Astrocyte (in vitro differentiated cells and primary cell): ENCODE results near the gene TBC1D9. TPM values are rescaled to one million over a fixed set of nuclear protein-coding genes. Genes with fewer than 3 reads are reported as not detected.

Experiments used
- DNase-seq: peaks from one replicate; pipeline ENCODE4 v3.0.0-alpha.2; 2010; ENCODE audit warnings: low read depth
- FAIRE-seq: peaks from 2 replicates; lab custom pipeline; 2011; peaks lifted over from hg19 to GRCh38; lab: Jason Lieb, UNC
- H2AFZ ChIP-seq: 2 replicates; pipeline ENCODE4 v1.6.0; 2012; ENCODE audit warnings: low read depth, low read length, inconsistent platforms
- H3K27ac ChIP-seq: 2 replicates; pipeline ENCODE4 v1.5.1; 2011; ENCODE audit warnings: low read depth, low read length, inconsistent platforms
- H3K27me3 ChIP-seq: 2 replicates; pipeline ENCODE4 v1.6.0; 2011; ENCODE audit warnings: low read length, inconsistent platforms; ENCODE audit not compliant: insufficient read depth
- H3K36me3 ChIP-seq: 2 replicates; pipeline ENCODE4 v1.5.1; 2011; ENCODE audit warnings: low read length, inconsistent platforms; ENCODE audit not compliant: insufficient read depth
- H3K4me1 ChIP-seq: 2 replicates; pipeline ENCODE4 v1.5.1; 2011; ENCODE audit warnings: low read length, inconsistent platforms; ENCODE audit not compliant: insufficient read depth
- H3K4me2 ChIP-seq: 2 replicates; pipeline ENCODE4 v1.6.0; 2012; ENCODE audit warnings: low read length, inconsistent platforms
- H3K4me3 ChIP-seq: 2 replicates; pipeline ENCODE4 v1.5.1; 2011; ENCODE audit warnings: low read depth, mild to moderate bottlenecking, low read length, inconsistent platforms; ENCODE audit not compliant: insufficient read depth
- H3K79me2 ChIP-seq: 2 replicates; pipeline ENCODE4 v1.6.0; 2012; ENCODE audit warnings: mild to moderate bottlenecking, low read length, inconsistent platforms; ENCODE audit not compliant: insufficient read depth
- H3K9ac ChIP-seq: 2 replicates; pipeline ENCODE4 v1.6.0; 2012; ENCODE audit warnings: mild to moderate bottlenecking, low read length, inconsistent platforms
- H3K9me3 ChIP-seq: 2 replicates; pipeline ENCODE4 v1.5.1; 2012; ENCODE audit warnings: low read depth, mild to moderate bottlenecking, low read length, inconsistent platforms; ENCODE audit not compliant: insufficient read depth
- H4K20me1 ChIP-seq: 2 replicates; pipeline ENCODE4 v1.6.0; 2012; ENCODE audit warnings: low read length, inconsistent platforms; ENCODE audit not compliant: insufficient read depth
- H3K27ac Mint-ChIP-seq: one replicate; pipeline ENCODE4 v1.8.0; 2021; ENCODE audit warnings: mild to moderate bottlenecking, mixed read lengths; ENCODE audit not compliant: unreplicated experiment
- H3K27me3 Mint-ChIP-seq: one replicate; pipeline ENCODE4 v1.8.0; 2021; ENCODE audit warnings: low read depth, mixed read lengths; ENCODE audit not compliant: unreplicated experiment
- H3K36me3 Mint-ChIP-seq: one replicate; pipeline ENCODE4 v1.8.0; 2021; ENCODE audit warnings: low read depth, mixed read lengths; ENCODE audit not compliant: unreplicated experiment
- H3K4me1 Mint-ChIP-seq: one replicate; pipeline ENCODE4 v1.8.0; 2021; ENCODE audit warnings: low read depth, mixed read lengths; ENCODE audit not compliant: unreplicated experiment
- H3K4me3 Mint-ChIP-seq: one replicate; pipeline ENCODE4 v1.8.0; 2021; ENCODE audit warnings: mild to moderate bottlenecking, moderate library complexity, mixed read lengths; ENCODE audit not compliant: unreplicated experiment
- H3K9me3 Mint-ChIP-seq: one replicate; pipeline ENCODE4 v1.8.0; 2021; ENCODE audit warnings: mild to moderate bottlenecking, mixed read lengths; ENCODE audit not compliant: unreplicated experiment
- EZH2 ChIP-seq: IDR thresholded peaks from 2 replicates; pipeline ENCODE4 v1.6.1; 2012; ENCODE audit warnings: mild to moderate bottlenecking, low read length, inconsistent platforms; ENCODE audit not compliant: insufficient read depth
- total RNA-seq: library from RNA; stranded (reverse); gene quantifications from 2 replicates; pipeline ENCODE4 v1.2.1, GENCODE V29; 2021
- TF ChIP-seq, protein P1 (sequence below): IDR thresholded peaks from 2 replicates; pipeline ENCODE4 v1.5.1; 2011; ENCODE audit warnings: low read depth, mild to moderate bottlenecking, inconsistent platforms, low read length, moderate library complexity; ENCODE audit not compliant: insufficient read depth

The TBC1D9 gene
- total RNA-seq, 1 donor from 2014 or later: 31.6 TPM

DNA sequence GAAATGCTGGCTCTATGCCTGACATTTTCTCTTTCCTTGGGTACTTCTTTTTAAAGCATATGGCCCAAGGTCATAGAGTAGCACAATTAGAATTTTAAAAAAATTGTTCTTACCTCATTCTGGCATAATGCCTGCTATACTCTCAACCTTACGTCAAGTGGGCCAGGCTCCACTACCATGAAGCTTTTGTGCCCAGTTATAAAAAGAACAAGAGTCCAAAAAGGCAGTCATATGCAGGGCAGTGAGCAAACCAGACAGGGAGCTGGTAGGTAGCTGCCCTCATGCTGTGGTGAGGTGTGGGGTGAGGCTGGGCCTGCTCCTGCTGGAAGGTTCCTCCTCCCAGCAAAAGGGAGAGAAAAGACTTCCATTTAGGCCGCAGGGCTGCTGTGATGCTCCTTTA, 123.1 kb downstream of the TBC1D9 start:
- no peak for DNase-seq

DNA sequence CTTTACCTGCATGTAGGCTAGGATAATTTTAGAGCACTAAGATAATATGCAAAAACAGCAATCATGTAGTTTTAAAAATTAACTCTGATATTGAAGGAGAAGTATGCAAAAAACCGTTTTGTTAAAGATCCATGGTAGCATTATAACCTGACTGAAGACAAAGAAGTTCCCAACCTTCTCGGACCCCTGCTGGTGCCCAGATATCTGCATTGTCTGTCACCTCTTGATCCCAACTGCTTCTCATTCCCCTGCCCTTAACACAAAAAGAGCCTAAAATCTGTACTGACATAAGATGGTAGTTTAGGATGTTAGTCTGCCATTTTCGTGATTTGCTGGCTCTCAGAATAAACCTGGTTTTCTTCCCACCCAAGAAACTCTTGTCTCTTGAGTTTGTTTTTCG, 125.9 kb downstream of the TBC1D9 start:
- no peak overlapping the region for H3K27ac Mint-ChIP-seq
- DNase-seq: no peak

More for the DNA sequence above, 123.1 kb downstream of the TBC1D9 start:
- Histone ChIP-seq H2AFZ (no peak overlapping the region), H3K27ac (no peak overlapping the region), H3K27me3 (no peaks in the 10 kb centered on the region), H3K4me3 (no peak overlapping the region), H3K4me2 (no peak overlapping the region), H3K79me2 (no peaks in the 10 kb centered on the region), H3K36me3 (no peaks in the 10 kb centered on the region), H4K20me1 (no peaks in the 10 kb centered on the region), H3K4me1 (peaks cover 8% of the 10 kb centered on the region), H3K9ac (no peak overlapping the region), H3K9me3 (no peaks in the 10 kb centered on the region)
- H3K4me3 Mint-ChIP-seq: no peak overlapping the region
- TF ChIP-seq, protein P1, sequence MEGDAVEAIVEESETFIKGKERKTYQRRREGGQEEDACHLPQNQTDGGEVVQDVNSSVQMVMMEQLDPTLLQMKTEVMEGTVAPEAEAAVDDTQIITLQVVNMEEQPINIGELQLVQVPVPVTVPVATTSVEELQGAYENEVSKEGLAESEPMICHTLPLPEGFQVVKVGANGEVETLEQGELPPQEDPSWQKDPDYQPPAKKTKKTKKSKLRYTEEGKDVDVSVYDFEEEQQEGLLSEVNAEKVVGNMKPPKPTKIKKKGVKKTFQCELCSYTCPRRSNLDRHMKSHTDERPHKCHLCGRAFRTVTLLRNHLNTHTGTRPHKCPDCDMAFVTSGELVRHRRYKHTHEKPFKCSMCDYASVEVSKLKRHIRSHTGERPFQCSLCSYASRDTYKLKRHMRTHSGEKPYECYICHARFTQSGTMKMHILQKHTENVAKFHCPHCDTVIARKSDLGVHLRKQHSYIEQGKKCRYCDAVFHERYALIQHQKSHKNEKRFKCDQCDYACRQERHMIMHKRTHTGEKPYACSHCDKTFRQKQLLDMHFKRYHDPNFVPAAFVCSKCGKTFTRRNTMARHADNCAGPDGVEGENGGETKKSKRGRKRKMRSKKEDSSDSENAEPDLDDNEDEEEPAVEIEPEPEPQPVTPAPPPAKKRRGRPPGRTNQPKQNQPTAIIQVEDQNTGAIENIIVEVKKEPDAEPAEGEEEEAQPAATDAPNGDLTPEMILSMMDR: no peak
- no peak for TF ChIP-seq EZH2
- peaks cover 21% of the 10 kb centered on the region for H3K36me3 Mint-ChIP-seq
- no peaks in the 10 kb centered on the region for H3K27me3 Mint-ChIP-seq
- peaks cover 18% of the 10 kb centered on the region for H3K4me1 Mint-ChIP-seq
- H3K27ac Mint-ChIP-seq: no peak overlapping the region
- H3K9me3 Mint-ChIP-seq: no peaks in the 10 kb centered on the region
- no peak for FAIRE-seq

DNA sequence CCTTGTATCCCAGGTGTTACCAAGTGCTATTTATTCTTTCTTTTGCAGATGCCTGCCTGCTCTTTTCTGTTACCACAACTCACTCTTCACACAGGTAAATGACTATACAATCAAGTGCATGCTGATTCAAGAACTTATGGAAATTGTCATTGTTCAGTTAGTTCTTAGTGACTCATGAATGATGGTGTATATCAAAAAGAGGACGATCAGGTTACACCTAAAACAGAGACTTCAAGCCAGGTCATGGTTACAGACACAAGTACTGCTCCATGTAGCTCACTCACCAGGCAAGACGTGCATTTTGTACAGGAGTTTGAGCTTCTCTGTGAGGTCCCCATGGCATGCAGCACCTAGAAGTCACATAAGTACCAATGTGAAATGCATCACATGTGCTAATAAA, 128.2 kb downstream of the TBC1D9 start:
- peaks cover 11% of the 10 kb centered on the region for H3K36me3 ChIP-seq

More for the DNA sequence above, 125.9 kb downstream of the TBC1D9 start:
- Histone ChIP-seq H3K79me2 (no peaks in the 10 kb centered on the region), H2AFZ (no peak overlapping the region), H3K27ac (no peak overlapping the region), H3K36me3 (peaks cover 3% of the 10 kb centered on the region), H3K4me2 (no peak overlapping the region), H3K9me3 (no peaks in the 10 kb centered on the region), H3K9ac (no peak overlapping the region), H3K27me3 (no peaks in the 10 kb centered on the region), H4K20me1 (no peaks in the 10 kb centered on the region), H3K4me1 (no peaks in the 10 kb centered on the region), H3K4me3 (no peak overlapping the region)
- H3K36me3 Mint-ChIP-seq: peaks cover 11% of the 10 kb centered on the region
- no peaks in the 10 kb centered on the region for H3K27me3 Mint-ChIP-seq
- H3K4me3 Mint-ChIP-seq: no peak overlapping the region
- no peaks in the 10 kb centered on the region for H3K9me3 Mint-ChIP-seq
- peaks cover 9% of the 10 kb centered on the region for H3K4me1 Mint-ChIP-seq
- FAIRE-seq: peak; percentile 54
- TF ChIP-seq, protein P1: no peak
- no peak for TF ChIP-seq EZH2

More for the DNA sequence above, 128.2 kb downstream of the TBC1D9 start:
- no peak overlapping the region for H3K4me3 Mint-ChIP-seq
- no peak for DNase-seq
- Histone ChIP-seq H3K9ac (no peak overlapping the region), H3K27me3 (no peaks in the 10 kb centered on the region), H3K4me1 (no peaks in the 10 kb centered on the region), H4K20me1 (no peaks in the 10 kb centered on the region), H3K4me2 (no peak overlapping the region), H3K9me3 (no peaks in the 10 kb centered on the region), H3K27ac (no peak overlapping the region), H3K79me2 (no peaks in the 10 kb centered on the region), H3K4me3 (no peak overlapping the region), H2AFZ (no peak overlapping the region)
- no peak overlapping the region for H3K27ac Mint-ChIP-seq
- FAIRE-seq: peak; percentile 37
- peaks cover 16% of the 10 kb centered on the region for H3K36me3 Mint-ChIP-seq
- TF ChIP-seq EZH2: no peak
- H3K9me3 Mint-ChIP-seq: no peaks in the 10 kb centered on the region
- H3K4me1 Mint-ChIP-seq: no peaks in the 10 kb centered on the region
- H3K27me3 Mint-ChIP-seq: no peaks in the 10 kb centered on the region
